Middle frontal gyrus (tissue), 1 donor: ENCODE data around the gene GPD1.
A peak's percentile ranks its signal among the peaks of the same experiment; 100 is the strongest.

Experiments
- DNase-seq: peaks from one replicate; pipeline ENCODE4 v3.0.0-alpha.2; 2015; ENCODE audit warnings: low spot score; ENCODE audit errors: extremely low spot score

Gene GPD1

GRCh38 chr12:50100561-50100960 is 3.2 kb upstream of the GPD1 start:
- no peak for DNase-seq

GRCh38 chr12:50101663-50102062 is 2.1 kb upstream of the GPD1 start:
- no peak for DNase-seq

DNA sequence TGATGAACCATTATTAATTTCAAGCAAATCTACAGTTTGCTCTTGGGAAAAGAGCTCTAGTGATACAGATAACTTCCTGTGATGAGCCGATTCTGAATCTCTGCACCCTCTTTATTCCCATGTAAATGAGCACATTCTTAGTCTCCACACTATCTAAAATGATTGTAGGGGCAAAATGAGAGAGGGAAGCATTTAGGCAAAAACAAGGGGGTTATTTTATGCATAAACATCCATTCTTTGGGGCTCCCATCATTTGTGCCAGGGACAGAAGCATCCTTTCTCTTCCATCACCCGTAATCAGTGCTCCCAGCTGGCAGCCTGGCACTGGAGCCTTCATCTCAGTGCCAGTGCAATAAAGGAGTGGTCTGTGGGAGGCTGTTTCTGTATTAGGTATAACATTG is 1.7 kb upstream of the GPD1 start:
- DNase-seq = peak; percentile 35

- DNase-seq = no peak
These were observed 1.0 kb upstream of the GPD1 start for GRCh38 chr12:50102646-50103309.

DNA sequence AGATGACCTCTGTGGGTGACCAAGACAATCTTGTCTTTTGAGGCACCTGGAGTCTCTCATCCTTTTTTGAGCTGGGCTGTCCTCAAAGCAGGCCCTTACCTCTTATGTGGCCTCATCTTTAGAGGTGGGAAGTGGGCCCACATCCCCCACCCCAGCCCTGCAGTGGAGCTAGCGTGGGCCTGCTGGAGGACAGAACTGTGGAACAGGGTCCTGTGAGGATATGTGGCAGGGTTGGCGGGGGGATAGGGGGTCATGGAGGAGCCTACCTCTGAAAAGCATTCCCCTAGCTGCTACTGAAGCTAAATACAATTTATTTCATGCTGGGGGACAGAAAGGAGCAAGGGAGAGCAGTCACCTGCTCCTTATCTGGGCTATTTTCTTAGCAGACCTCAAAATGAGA is 457 bp upstream of the GPD1 start:
- no peak for DNase-seq

DNA sequence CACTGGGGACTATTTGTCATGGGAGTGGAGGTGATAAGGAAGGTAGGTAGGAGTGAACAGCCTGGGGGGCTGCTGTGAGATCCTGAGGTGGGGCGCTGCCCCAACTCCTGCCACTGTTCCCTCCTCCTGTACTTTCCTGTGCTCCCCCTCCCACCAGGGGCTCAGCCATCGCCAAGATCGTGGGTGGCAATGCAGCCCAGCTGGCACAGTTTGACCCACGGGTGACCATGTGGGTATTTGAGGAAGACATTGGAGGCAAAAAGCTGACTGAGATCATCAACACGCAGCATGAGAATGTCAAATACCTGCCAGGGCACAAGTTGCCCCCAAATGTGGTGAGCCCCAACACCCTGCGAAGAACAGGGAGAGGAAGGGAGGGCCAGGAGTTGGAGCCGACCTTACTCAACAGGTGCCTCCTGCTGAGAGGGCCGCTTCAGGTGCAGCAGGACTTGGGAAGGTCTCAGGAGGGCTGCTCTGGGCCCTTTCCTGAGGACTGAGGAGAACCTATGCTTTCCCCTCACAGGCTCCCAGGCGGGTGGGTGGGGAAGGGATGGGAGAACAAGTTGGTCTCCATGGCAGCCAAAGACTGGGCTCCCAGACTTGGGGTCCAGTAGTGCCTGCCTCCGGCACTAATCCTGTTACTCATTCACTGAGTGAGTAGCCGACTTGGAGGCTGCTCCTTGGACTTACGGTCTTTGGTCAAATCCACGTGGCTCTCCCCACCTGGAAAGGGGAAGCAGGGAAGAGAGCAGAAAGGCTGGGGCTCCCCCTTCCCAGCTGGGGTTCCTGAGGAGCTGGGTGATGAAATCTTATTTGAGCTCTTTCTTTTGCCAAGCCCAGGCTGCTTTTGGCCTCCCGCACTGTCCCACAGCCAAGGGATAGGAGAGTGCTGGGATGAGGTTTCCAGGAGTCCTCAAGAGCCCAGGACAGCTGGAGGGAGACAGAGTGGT is 884 bp downstream of the GPD1 start:
- no peak for DNase-seq

DNA sequence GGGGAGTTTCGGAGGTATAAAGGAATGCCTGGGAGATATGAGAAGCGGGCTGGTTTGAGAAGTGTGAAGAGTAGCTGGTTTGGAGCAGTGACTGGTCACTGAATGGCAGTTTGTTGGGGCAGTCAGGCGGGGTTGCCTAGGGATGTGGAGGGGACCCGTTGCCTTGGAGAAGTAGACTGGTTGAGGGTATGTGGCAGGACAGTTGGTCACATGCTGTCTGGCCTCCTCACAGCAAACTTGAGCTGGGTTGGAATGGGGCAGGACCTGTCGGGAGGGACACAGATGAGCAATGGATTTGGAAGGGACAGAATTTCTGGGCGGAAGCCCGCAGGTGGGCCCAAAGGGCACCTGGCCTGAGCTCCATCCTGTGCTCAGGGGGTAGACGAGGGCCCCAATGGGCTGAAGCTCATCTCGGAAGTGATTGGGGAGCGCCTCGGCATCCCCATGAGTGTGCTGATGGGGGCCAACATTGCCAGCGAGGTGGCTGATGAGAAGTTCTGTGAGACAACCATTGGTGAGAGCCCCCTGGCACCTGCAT is 2.2 kb downstream of the GPD1 start:
- DNase-seq = no peak

DNA sequence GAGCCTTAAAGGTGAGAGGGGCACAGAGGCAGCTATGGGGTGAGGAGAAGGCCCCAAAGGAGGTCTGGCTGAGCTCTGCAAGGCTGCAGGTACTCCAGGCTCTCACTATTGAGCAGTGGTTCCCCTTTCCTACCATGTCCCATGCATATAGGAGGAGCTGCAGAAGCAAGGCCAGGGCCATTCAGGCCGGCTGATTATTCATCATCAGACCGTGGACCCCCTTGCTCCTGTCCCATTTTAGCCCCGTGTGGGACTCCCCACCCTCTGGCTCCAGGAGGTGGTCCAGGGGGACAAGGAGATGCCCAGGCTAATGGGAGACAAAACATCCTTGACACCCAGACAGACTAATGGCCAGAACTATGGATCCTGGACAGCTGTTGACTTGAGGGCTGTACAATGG is 3.1 kb downstream of the GPD1 start:
- no peak for DNase-seq

GRCh38 chr12:50107416-50108268 is 3.8 kb downstream of the GPD1 start:
- no peak for DNase-seq

DNA sequence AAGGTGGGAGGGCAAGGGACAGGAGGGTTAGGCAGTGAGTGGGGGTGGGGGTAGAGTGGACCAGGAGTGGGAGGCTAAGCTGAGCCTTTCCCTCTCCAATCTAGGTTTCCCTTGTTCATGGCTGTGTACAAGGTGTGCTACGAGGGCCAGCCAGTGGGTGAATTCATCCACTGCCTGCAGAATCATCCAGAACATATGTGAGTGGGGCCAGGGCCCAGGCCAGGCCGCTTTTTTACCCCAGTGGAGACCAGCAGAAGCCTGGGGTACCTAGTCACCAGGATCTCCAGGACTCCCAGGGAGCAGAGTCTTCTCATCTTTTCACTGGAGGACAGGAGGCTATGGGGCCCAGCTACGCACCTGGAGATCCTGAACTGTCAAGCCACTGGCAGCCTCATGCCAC is 5.5 kb downstream of the GPD1 start:
- DNase-seq = no peak

DNA sequence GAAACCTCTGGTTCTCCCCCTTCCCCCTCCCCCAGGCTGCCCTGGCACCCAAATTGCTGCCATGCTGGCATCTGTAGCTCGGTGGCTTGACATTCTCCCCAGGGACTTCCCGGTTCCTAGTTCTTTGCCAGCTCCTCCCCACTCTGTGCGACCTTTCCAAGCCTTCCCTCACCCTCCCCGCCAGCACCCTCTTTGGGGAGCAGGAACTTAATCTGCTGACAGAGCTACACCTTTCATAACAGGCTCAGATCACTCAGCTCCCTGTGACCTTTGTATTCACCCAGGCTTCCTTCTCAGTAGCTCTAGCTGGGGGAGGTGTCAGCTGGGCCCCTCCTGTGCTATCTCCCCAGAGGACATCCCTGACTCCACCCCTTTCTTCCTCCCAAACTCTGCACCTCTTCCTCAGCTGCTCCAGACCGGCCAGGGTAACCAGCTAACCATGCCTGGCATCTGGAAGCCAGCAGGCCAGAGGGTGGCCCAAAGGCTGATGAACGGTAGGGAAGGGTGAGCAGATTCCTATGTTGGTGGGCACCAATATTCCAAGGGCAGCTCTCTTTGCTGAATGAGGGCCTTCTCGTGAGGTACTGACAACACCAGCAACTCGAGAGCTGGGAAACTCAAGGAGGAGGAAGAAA is 6.4 kb downstream of the GPD1 start:
- no peak for DNase-seq

DNA sequence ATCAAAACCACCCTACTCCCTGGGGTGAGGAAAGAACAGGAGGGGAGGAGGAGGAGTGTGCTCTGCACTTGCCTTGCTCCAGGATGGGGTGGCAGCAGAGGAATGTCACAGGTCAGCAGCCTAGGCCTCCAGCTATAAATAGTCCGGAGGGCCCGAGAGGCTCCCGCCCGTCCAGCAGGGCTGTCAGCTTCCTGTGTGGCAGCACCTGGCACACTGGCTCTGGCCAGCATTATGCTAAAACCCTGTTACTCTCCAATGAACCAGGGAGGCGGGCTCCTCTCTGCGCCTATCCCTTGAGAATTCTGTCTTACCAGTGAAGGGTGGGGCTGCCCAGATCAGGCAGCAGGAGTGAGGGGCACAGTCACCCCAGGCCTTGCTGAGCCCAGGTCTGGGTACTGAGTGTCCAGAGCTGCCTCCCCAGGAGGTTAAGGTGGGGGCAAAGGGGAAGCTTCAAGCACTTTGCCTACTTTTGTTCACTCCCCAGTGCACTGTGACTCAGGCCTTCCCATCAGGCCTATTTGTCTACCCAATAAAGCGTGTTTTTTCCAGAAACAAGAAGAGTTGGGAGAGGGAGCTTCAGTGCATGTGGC is 7.0 kb downstream of the GPD1 start:
- DNase-seq = no peak

DNA sequence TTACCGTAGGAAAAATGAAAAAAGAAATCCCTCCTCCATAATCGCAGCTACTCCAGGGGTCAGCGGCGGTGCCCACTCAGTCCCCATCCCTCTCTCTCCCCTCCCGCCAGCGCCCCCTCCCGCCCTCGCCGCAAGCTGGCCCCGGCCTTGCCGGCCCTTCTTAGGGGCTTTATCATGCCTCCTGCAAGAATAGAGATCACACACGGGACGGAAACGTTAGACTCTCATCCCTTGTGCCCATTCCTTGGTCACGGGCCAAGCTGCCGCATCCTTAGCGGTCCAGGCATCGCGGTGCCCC is 7.5 kb downstream of the GPD1 start:
- DNase-seq = no peak

DNA sequence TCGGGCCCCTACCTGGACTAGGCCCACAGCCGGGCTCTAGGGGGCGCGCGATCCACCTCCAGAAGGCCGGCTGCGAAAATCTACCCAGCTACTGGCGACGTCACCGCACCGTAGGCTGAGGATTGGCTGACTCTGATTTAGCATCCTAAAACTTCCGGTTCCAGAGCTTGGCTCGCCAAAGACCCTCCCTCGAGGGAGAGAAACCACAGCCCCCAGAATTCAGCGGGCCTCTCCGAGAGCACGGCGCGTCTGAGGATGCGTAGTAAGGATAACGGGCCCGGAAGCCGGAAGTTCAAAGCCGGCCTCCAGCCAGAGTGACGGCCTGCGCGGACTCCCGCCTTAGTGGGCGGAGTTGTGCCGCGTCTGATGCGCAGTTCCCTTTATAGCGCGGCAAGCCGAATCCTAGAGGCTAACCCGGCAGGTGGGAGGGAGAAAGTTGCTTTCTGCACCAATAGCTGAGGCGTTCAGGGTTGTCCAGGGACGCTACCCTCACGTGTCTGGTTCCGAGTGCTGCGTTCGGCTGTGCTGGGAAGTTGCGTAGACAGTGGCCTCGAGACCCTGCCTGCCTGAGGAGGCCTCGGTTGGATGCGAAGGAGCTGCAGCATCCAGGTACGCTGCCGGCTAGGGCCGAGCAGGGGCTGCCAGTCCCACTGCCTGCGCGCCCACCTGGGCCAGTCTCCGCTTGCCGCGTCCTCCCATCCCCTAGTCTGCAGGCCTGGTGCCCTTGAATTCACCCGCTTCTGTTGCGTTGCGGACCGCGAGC is 8.1 kb downstream of the GPD1 start, which contains the start of gene COX14:
TSS of gene COX14 (plus strand) at position 544 of the 763 bp plus-strand sequence. CDS start 7,808 bp downstream, outside the sequence.
- DNase-seq = peak; percentile 99

- DNase-seq = no peak
These were observed 8.8 kb downstream of the GPD1 start for GRCh38 chr12:50112456-50113218.

DNA sequence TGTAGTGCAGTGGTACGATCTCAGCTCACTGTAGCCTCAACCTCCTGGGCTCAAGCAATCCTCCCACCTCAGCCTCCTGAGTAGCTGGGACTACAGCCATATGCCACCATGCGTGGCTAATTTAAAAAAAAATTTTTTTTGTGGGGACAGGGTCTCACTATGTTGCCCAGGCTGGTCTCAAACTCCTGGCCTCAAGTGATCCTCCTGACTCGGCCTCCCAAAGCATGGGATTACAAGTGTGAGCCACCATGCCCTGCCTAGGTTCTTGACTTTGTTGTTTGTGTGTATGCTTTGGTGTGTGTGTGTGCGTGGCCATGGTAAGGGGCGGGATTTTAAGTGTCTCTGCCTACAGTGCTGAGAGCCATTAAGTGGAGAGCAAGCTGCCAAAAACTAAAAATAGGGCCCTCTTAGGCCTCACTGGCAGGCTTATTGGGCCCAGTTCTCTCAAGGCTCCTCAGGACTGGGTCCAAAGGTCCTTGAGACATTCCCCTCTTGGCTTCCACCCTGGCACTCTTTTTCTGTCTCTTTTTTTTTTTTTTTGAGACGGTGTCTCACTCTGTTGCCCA is 13.3 kb downstream of the GPD1 start:
- no peak for DNase-seq

- no peak for DNase-seq
These were observed 15.6 kb downstream of the GPD1 start for GRCh38 chr12:50119387-50119786.

- no peak for DNase-seq
These were observed 16.7 kb downstream of the GPD1 start for GRCh38 chr12:50120521-50120920.

DNA sequence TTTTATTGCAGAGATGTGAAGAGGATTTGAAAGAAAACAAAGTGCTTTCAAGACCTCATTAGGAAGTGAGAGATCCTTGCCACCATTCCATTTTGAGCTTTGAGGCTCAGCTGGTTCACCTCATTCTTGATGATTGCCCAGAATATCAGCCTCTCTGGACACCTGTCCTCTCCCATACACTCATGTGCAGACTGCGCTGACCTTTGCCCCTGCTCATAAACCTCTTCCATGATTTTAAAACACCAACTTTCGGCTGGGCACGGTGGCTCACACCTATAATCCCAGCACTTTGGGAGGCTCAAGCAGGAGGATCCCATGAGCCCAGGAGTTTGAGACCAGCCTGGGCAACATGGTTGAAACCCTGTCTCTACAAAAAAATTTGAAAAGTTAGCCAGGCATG is 17.1 kb downstream of the GPD1 start:
- no peak for DNase-seq
